ENCODE results near the gene CHRM4. TPM values are rescaled to one million over a fixed set of nuclear protein-coding genes. Genes with fewer than 3 reads are reported as not detected.
A peak's percentile ranks its signal among the peaks of the same experiment; 100 is the strongest.

Gene CHRM4
- total RNA-seq, 1 donor from 2014 or later = 0.27 TPM

DNA sequence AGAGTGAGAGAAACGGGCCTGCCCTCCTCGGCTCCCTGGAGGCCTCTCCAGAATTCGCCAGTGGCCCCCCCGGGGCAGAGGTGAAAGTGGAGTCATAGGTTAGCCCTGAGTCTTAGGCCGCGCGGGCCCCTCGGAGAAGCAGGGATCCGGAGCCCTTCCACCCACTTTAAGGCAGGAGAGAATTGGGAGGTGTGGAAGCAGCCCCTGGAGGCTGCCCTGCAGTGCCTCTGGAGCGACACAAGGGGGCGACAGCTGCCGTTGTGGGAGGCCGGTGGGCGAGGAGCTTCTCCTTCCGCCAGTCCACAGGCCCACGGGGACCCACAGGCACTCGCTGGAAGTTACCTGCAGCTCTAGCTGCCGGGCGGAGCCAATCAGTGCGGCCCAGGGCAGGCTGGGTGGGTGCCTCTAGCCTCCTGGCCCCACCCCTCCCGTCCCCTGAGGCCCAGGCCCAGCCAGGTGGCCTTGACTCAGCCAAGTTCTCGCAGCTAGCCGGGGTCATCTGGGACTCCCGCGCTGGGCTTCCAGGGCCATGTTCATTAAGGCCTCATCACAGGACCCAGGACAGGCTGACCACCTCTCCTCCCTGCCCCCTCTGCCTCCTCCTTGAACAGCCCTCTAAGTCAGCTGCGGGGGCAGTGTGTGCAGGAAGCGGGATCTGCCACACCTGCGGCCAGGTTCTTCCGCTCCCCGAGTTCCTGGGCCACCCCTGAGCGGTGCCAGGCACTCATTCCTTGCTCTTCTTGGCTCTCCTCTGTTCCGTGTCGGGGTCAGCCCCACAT, 39.3 kb downstream of the CHRM4 start:
- no peak overlapping the region for H3K27ac Mint-ChIP-seq (ENCODE audit: unreplicated experiment)
- no peak for DNase-seq (ENCODE audit: low read depth)

DNA sequence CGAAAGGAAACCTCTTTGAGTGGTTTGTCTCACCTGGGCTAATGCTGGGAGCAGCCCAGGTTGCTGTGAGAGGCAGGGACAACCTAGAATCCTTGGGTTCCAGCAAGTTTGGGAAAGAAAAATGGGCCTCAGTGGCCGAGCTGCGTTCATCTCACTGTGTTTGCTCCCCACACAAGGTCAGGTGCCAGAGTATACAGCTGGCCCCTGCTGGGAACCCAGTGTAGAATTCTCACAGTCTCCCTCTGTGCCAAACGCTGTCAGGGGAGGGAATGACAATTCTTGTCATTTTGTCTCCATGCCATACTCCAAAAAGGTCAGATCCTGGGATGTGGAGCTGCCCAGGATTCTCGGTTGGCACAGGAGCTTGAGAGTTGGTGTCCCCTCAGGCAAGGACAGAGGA, 40.0 kb downstream of the CHRM4 start:
- no peak for FAIRE-seq

More for the DNA sequence above, 39.3 kb downstream of the CHRM4 start:
- Histone ChIP-seq H3K4me3 (ENCODE audit: insufficient read depth, low read depth, low read length) (no peak overlapping the region), H3K27me3 (ENCODE audit: insufficient read depth, low read length) (no peaks in the 10 kb centered on the region), H2AFZ (ENCODE audit: low read depth, low read length) (no peak overlapping the region), H4K20me1 (ENCODE audit: insufficient read depth, low read length) (peaks cover 81% of the 10 kb centered on the region), H3K9ac (ENCODE audit: low read length) (no peak overlapping the region), H3K4me2 (ENCODE audit: low read length) (no peak overlapping the region), H3K4me1 (ENCODE audit: insufficient read depth, low read length) (peaks cover 12% of the 10 kb centered on the region), H3K9me3 (ENCODE audit: insufficient read depth, low read depth, low read length) (no peaks in the 10 kb centered on the region), H3K36me3 (ENCODE audit: insufficient read depth, low read length) (no peaks in the 10 kb centered on the region), H3K79me2 (ENCODE audit: insufficient read depth, low read length) (peaks cover 85% of the 10 kb centered on the region), H3K27ac (ENCODE audit: low read depth, low read length) (no peak overlapping the region)
- Mint-ChIP-seq H3K36me3 (ENCODE audit: low read depth, unreplicated experiment) (peaks cover 6% of the 10 kb centered on the region), H3K4me1 (ENCODE audit: low read depth, unreplicated experiment) (peaks cover 20% of the 10 kb centered on the region), H3K4me3 (ENCODE audit: unreplicated experiment) (no peak overlapping the region), H3K9me3 (ENCODE audit: unreplicated experiment) (no peaks in the 10 kb centered on the region), H3K27me3 (ENCODE audit: low read depth, unreplicated experiment) (no peaks in the 10 kb centered on the region)
- no peak for TF ChIP-seq EZH2 (IDR thresholded peaks at IDR 0.05; ENCODE audit: insufficient read depth, low read length)
- TF ChIP-seq, protein P1, sequence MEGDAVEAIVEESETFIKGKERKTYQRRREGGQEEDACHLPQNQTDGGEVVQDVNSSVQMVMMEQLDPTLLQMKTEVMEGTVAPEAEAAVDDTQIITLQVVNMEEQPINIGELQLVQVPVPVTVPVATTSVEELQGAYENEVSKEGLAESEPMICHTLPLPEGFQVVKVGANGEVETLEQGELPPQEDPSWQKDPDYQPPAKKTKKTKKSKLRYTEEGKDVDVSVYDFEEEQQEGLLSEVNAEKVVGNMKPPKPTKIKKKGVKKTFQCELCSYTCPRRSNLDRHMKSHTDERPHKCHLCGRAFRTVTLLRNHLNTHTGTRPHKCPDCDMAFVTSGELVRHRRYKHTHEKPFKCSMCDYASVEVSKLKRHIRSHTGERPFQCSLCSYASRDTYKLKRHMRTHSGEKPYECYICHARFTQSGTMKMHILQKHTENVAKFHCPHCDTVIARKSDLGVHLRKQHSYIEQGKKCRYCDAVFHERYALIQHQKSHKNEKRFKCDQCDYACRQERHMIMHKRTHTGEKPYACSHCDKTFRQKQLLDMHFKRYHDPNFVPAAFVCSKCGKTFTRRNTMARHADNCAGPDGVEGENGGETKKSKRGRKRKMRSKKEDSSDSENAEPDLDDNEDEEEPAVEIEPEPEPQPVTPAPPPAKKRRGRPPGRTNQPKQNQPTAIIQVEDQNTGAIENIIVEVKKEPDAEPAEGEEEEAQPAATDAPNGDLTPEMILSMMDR (IDR thresholded peaks at IDR 0.05; ENCODE audit: insufficient read depth, low read depth, low read length) = peak; percentile 53
- FAIRE-seq = no peak

More for the DNA sequence above, 40.0 kb downstream of the CHRM4 start:
- Mint-ChIP-seq H3K9me3 (ENCODE audit: unreplicated experiment) (no peaks in the 10 kb centered on the region), H3K27me3 (ENCODE audit: low read depth, unreplicated experiment) (no peaks in the 10 kb centered on the region), H3K36me3 (ENCODE audit: low read depth, unreplicated experiment) (peaks cover 2% of the 10 kb centered on the region), H3K4me1 (ENCODE audit: low read depth, unreplicated experiment) (peaks cover 19% of the 10 kb centered on the region), H3K4me3 (ENCODE audit: unreplicated experiment) (no peak overlapping the region), H3K27ac (ENCODE audit: unreplicated experiment) (no peak overlapping the region)
- H3K4me2 ChIP-seq (ENCODE audit: low read length) = no peak overlapping the region
- peaks cover 74% of the 10 kb centered on the region for H4K20me1 ChIP-seq (ENCODE audit: insufficient read depth, low read length)
- H3K9me3 ChIP-seq (ENCODE audit: insufficient read depth, low read depth, low read length) = no peaks in the 10 kb centered on the region
- peaks cover 79% of the 10 kb centered on the region for H3K79me2 ChIP-seq (ENCODE audit: insufficient read depth, low read length)
- H3K27ac ChIP-seq (ENCODE audit: low read depth, low read length) = no peak overlapping the region
- H3K27me3 ChIP-seq (ENCODE audit: insufficient read depth, low read length) = no peaks in the 10 kb centered on the region
- no peak for TF ChIP-seq EZH2 (IDR thresholded peaks at IDR 0.05; ENCODE audit: insufficient read depth, low read length)
- TF ChIP-seq, protein P1 (IDR thresholded peaks at IDR 0.05; ENCODE audit: insufficient read depth, low read depth, low read length) = no peak
- DNase-seq (ENCODE audit: low read depth) = no peak
- H3K4me3 ChIP-seq (ENCODE audit: insufficient read depth, low read depth, low read length) = no peak overlapping the region
- H2AFZ ChIP-seq (ENCODE audit: low read depth, low read length) = no peak overlapping the region
- peaks cover 12% of the 10 kb centered on the region for H3K4me1 ChIP-seq (ENCODE audit: insufficient read depth, low read length)
- H3K36me3 ChIP-seq (ENCODE audit: insufficient read depth, low read length) = no peaks in the 10 kb centered on the region
- H3K9ac ChIP-seq (ENCODE audit: low read length) = no peak overlapping the region
